ENCODE measurements around the gene GGA2. TPM values are rescaled to one million over a fixed set of nuclear protein-coding genes. Genes with fewer than 3 reads are reported as not detected.
"Not testable (repeated sequence)": the region's sequence is repeated elsewhere in the genome, so short reads cannot be mapped to it uniquely, and the experiment has no call there.

Gene GGA2
- total RNA-seq, 4 donors from 2014 or later = 21.7 to 51.8 (median 36.9) TPM

DNA sequence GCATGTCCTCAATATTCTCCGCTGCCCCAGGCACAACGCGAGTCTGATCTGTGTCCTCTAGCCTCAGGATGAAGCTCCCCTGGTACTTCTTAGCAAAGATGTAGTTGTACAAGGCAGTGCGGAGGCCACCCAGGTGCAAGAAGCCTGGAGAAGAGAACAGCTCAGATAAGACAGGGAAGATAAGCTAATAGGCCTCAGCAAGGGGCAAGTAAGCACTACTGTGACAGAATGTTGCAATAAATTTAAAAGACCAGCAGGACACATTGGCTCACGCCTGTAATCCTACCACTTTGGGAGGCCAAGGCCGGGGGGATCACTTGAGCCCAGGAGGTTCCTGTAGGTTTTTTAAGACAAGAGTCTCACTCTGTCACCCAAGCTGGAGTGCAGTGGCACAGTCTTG is 41.9 kb upstream of the GGA2 start:
- in situ Hi-C loops (cut with MboI; ENCODE audit: low pct_ligation_motif_present in 1 of 4, low pct_unique_long_range_greater_than_20kb in 1 of 4, low sequenced_read_pairs in 3 of 4) (no loop called here), intact Hi-C loops (cut with DNase I; ENCODE audit: low total_unique reads) (no loop called here)
- TF ChIP-seq, protein P1, sequence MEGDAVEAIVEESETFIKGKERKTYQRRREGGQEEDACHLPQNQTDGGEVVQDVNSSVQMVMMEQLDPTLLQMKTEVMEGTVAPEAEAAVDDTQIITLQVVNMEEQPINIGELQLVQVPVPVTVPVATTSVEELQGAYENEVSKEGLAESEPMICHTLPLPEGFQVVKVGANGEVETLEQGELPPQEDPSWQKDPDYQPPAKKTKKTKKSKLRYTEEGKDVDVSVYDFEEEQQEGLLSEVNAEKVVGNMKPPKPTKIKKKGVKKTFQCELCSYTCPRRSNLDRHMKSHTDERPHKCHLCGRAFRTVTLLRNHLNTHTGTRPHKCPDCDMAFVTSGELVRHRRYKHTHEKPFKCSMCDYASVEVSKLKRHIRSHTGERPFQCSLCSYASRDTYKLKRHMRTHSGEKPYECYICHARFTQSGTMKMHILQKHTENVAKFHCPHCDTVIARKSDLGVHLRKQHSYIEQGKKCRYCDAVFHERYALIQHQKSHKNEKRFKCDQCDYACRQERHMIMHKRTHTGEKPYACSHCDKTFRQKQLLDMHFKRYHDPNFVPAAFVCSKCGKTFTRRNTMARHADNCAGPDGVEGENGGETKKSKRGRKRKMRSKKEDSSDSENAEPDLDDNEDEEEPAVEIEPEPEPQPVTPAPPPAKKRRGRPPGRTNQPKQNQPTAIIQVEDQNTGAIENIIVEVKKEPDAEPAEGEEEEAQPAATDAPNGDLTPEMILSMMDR (IDR thresholded peaks at IDR 0.05) = no peak
- TF ChIP-seq POLR2A (IDR thresholded peaks at IDR 0.05) (no peak), EP300 (IDR thresholded peaks at IDR 0.05; ENCODE audit: low read depth) (no peak), POLR2AphosphoS5 (IDR thresholded peaks at IDR 0.05) (no peak)
- DNase-seq = no peak
- Histone ChIP-seq H3K36me3 (peaks cover 0 to 27% (median 12%) of the 10 kb centered on the region in 4 donors), H3K4me1 (peaks cover 0 to 10% (median 8%) of the 10 kb centered on the region in 4 donors), H3K27ac (no peak overlapping the region), H3K27me3 (no peaks in the 10 kb centered on the region), H3K9me3 (no peaks in the 10 kb centered on the region), H3K4me3 (no peak overlapping the region)
- 90% methylated on average over 6 of the region's 6 CpGs; no CpG with 5 or more reads in 1 of the 2 donors for WGBS, 2 donors (ENCODE audit: low coverage in 1 of 2)

DNA sequence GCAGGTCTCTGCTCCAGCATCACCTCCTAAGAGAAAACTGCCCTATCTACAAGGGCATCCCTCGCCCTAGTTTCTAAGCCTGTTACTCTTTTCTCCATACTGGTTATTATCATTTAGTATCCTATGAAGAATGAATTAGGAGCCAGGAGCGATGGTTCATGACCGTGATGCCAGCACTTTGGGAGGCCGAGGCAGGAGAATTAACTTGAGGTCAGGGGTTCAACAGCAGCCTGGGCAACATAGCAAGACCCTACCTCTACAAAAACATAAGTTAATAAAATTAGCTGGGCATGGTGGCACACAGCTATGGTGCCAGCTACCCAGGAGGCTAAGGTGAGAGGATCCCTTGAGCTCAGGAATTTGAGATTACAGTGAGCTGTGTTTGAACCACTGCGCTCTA is 39.6 kb upstream of the GGA2 start:
- H3K4me3 ChIP-seq = no peak overlapping the region
- no peaks in the 10 kb centered on the region for H3K9me3 ChIP-seq
- H3K27me3 ChIP-seq = no peaks in the 10 kb centered on the region
- no peaks in the 10 kb centered on the region for H3K4me1 ChIP-seq
- 80 to 94% methylated on average over 1 to 5 of the region's 5 CpGs for WGBS, 2 donors (ENCODE audit: low coverage in 1 of 2)
- intact Hi-C loops (cut with DNase I; ENCODE audit: low total_unique reads) (no loop called here), in situ Hi-C loops (cut with MboI; ENCODE audit: low pct_ligation_motif_present in 1 of 4, low pct_unique_long_range_greater_than_20kb in 1 of 4, low sequenced_read_pairs in 3 of 4) (no loop called here)
- H3K36me3 ChIP-seq = peaks cover 0 to 30% (median 13%) of the 10 kb centered on the region in 4 donors
- no peak for DNase-seq
- no peak overlapping the region for H3K27ac ChIP-seq
- no peak for TF ChIP-seq POLR2A (IDR thresholded peaks at IDR 0.05)
- no peak for TF ChIP-seq EP300 (IDR thresholded peaks at IDR 0.05; ENCODE audit: low read depth)
- TF ChIP-seq POLR2AphosphoS5 (IDR thresholded peaks at IDR 0.05) = no peak
- TF ChIP-seq, protein P1 (IDR thresholded peaks at IDR 0.05) = no peak

DNA sequence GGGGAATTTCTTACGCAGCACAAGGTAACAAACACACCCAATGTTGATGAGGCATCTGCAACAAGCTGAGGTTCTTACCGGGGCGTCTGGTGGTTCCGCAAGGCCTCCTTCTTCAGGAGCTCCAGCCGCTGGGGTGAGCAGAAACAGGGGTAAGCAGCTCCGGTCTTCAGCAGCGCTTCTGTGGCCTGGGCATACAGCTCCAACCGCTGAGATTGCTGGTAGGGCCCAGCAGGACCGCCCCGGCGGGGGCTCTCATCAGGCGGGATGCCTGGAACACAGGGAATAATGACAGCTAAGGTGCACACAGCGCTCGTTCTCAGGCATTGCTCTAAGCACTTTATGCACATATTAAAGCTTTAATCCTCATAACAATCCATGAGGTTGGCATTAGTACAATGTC is 34.1 kb upstream of the GGA2 start:
- in situ Hi-C loops (cut with MboI; ENCODE audit: low pct_ligation_motif_present in 1 of 4, low pct_unique_long_range_greater_than_20kb in 1 of 4, low sequenced_read_pairs in 3 of 4) (no loop called here), intact Hi-C loops (cut with DNase I; ENCODE audit: low total_unique reads) (no loop called here)
- Histone ChIP-seq H3K9me3 (no peaks in the 10 kb centered on the region), H3K4me3 (no peak overlapping the region), H3K36me3 (peaks cover 0 to 23% (median 10%) of the 10 kb centered on the region in 4 donors), H3K4me1 (no peaks in the 10 kb centered on the region), H3K27me3 (no peaks in the 10 kb centered on the region), H3K27ac (no peak overlapping the region)
- DNase-seq = no peak
- TF ChIP-seq POLR2AphosphoS5 (IDR thresholded peaks at IDR 0.05) (no peak), POLR2A (IDR thresholded peaks at IDR 0.05) (no peak), EP300 (IDR thresholded peaks at IDR 0.05; ENCODE audit: low read depth) (no peak)
- TF ChIP-seq, protein P1 (IDR thresholded peaks at IDR 0.05) = no peak
- WGBS, 2 donors (ENCODE audit: low coverage in 1 of 2) = 95 to 97% methylated on average over 5 to 14 of the region's 14 CpGs

DNA sequence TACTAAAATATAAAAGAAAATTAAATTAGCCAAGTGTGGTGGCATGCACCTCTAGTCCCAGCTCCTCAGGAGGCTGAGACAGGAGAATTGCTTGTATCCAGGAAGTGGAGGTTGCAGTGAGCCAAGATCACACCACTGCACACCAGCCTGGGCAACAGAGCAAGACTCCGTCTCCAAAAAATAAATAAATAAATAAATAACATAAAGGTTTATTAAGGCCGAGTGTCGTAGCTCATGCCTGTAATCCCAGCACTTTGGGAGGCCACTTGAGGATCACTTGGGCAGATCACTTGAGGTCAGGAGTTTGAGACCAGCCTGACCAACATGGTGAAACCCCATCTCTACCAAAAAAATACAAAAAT is 30.5 kb upstream of the GGA2 start:
- WGBS, 2 donors (ENCODE audit: low coverage in 1 of 2) = 99 to 100% methylated on average over 3 of the region's 3 CpGs
- H3K4me1 ChIP-seq; DNase-seq; H3K4me3 ChIP-seq; intact Hi-C loops (cut with DNase I; ENCODE audit: low total_unique reads); H3K27ac ChIP-seq; H3K27me3 ChIP-seq; in situ Hi-C loops (cut with MboI; ENCODE audit: low pct_ligation_motif_present in 1 of 4, low pct_unique_long_range_greater_than_20kb in 1 of 4, low sequenced_read_pairs in 3 of 4); H3K9me3 ChIP-seq: not testable (repeated sequence)
- peaks cover 0 to 18% (median 9%) of the 10 kb centered on the region in 4 donors for H3K36me3 ChIP-seq
